HEK293T (cell line): Measurements from ENCODE around the gene TBC1D16.

Experiments
- CTCF ChIA-PET: fragments of 350-600 bp; formaldehyde crosslinking; extraction: SDS; loops from one replicate; lab custom pipeline; 2021; ENCODE audit warnings: antibody characterized with exemption, inconsistent platforms; lab: Yijun Ruan, JAX
- POLR2A ChIA-PET: fragments of 350-600 bp; formaldehyde crosslinking; extraction: SDS; loops from one replicate; lab custom pipeline; 2020; ENCODE audit warnings: antibody characterized with exemption, inconsistent platforms; lab: Yijun Ruan, JAX
- DNase-seq: peaks from one replicate; pipeline ENCODE4 v3.0.0; 2012; ENCODE audit warnings: mixed read lengths; ENCODE audit errors: extremely low spot score
- ARNT ChIP-seq: fragments of 450-650 bp; IDR thresholded peaks from 2 replicates; pipeline ENCODE4 v1.6.1; 2017; ENCODE audit warnings: mild to moderate bottlenecking
- BHLHE40 ChIP-seq: fragments of 450-650 bp; IDR thresholded peaks from 2 replicates; pipeline ENCODE4 v1.6.1; 2016; ENCODE audit warnings: mild to moderate bottlenecking, moderate library complexity, borderline replicate concordance
- CTBP1 ChIP-seq: fragments of 450-650 bp; IDR thresholded peaks from 2 replicates; pipeline ENCODE4 v1.6.1; 2016; ENCODE audit warnings: borderline replicate concordance
- ELF4 ChIP-seq: fragments of 450-650 bp; IDR thresholded peaks from 2 replicates; pipeline ENCODE4 v1.6.1; 2017; ENCODE audit warnings: antibody characterized with exemption
- FOXA1 ChIP-seq: fragments of 450-650 bp; IDR thresholded peaks from 2 replicates; pipeline ENCODE4 v1.6.1; 2016; ENCODE audit warnings: mild to moderate bottlenecking
- FOXK2 ChIP-seq: fragments of 450-650 bp; IDR thresholded peaks from 2 replicates; pipeline ENCODE4 v1.6.1; 2016; ENCODE audit warnings: mild to moderate bottlenecking
- FOXM1 ChIP-seq: fragments of 450-650 bp; IDR thresholded peaks from 2 replicates; pipeline ENCODE4 v1.6.1; 2017; ENCODE audit warnings: mild to moderate bottlenecking, borderline replicate concordance
- HDGF ChIP-seq: fragments of 450-650 bp; IDR thresholded peaks from 2 replicates; pipeline ENCODE4 v1.6.1; 2017; ENCODE audit warnings: antibody characterized with exemption, borderline replicate concordance
- L3MBTL2 ChIP-seq: fragments of 450-650 bp; conservative IDR thresholded peaks from 2 replicates; pipeline ENCODE4 v1.6.1; 2016; ENCODE audit warnings: mild to moderate bottlenecking
- LEF1 ChIP-seq: fragments of 450-650 bp; IDR thresholded peaks from 2 replicates; pipeline ENCODE4 v1.6.1; 2017; ENCODE audit warnings: mild to moderate bottlenecking, borderline replicate concordance
- NFRKB ChIP-seq: fragments of 450-650 bp; IDR thresholded peaks from 2 replicates; pipeline ENCODE4 v1.6.1; 2016; ENCODE audit warnings: mild to moderate bottlenecking, moderate library complexity
- PKNOX1 ChIP-seq: fragments of 450-650 bp; IDR thresholded peaks from 2 replicates; pipeline ENCODE4 v1.6.1; 2016
- SP1 ChIP-seq: fragments of 450-650 bp; IDR thresholded peaks from 2 replicates; pipeline ENCODE4 v1.6.1; 2017
- SUZ12 ChIP-seq: fragments of 450-650 bp; IDR thresholded peaks from 2 replicates; pipeline ENCODE4 v1.6.1; 2016; ENCODE audit warnings: mild to moderate bottlenecking
- TARDBP ChIP-seq: fragments of 450-650 bp; IDR thresholded peaks from 2 replicates; pipeline ENCODE4 v1.6.1; 2016
- ZNF384 ChIP-seq: fragments of 450-650 bp; IDR thresholded peaks from 2 replicates; pipeline ENCODE4 v1.6.1; 2016

TBC1D16 gene

DNA sequence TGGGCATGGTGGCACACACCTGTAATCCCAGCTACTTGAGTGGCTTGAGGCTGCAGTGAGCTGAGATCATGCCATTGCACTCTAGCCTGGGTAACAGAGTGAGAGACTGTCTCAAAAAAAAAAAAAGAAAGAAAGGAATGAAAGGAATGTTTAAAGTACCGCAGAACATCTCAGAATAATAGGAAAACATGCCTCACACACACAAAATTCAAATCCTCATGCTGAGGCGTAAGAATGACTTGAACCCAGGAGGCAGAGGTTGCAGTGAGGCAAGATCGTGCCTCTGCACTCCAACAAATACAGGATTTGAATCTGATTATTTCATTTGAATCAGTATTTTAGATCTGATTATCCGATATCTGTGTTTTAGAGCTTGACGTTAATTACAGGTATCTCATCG lies 44.4 kb upstream of the TBC1D16 start:
- TF ChIP-seq FOXA1 (no peak), PKNOX1 (no peak), ELF4 (no peak), TARDBP (no peak), LEF1 (no peak), ARNT (no peak), NFRKB (no peak), CTBP1 (no peak), HDGF (no peak)
- ChIA-PET CTCF (no interaction called here), POLR2A (no interaction called here)
- DNase-seq = no peak

DNA sequence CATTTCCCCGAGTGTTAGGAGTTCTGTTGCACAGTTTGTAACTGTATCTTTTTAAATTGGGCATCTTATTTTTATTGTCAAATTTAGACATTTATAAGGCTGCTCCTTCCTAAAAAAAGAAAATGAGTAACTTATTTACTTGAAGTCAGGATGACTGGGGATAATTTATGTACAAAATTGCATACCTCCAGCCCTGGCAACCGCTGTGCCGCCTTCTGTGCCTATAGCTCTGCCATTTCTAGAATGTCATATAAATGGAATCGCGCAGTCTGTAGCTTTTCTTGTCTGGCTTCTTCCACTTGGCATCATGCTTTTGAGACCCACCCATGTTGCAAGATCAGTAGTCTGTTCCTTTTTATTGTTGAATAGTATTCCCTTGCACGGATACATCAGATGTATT lies 36.7 kb upstream of the TBC1D16 start:
- no peak for DNase-seq
- TF ChIP-seq BHLHE40 = no peak
- no peak for TF ChIP-seq LEF1
- no peak for TF ChIP-seq CTBP1
- no peak for TF ChIP-seq SP1
- no peak for TF ChIP-seq FOXK2
- TF ChIP-seq L3MBTL2 = no peak
- TF ChIP-seq SUZ12 = no peak
- no peak for TF ChIP-seq ELF4
- TF ChIP-seq FOXA1 = no peak
- no peak for TF ChIP-seq ARNT
- CTCF ChIA-PET = no interaction called here
- POLR2A ChIA-PET = interaction anchor here (1.0 kb wide), 1 partner anchor 64 kb away, joined by 3 read pairs; no protein-coding TSS in a partner anchor

- POLR2A ChIA-PET = interaction anchor here (1.1 kb wide), 1 partner anchor 79 kb away, joined by 4 read pairs; no protein-coding TSS in a partner anchor
- DNase-seq = no peak
- TF ChIP-seq CTBP1 = no peak
- TF ChIP-seq ELF4 = no peak
- TF ChIP-seq PKNOX1 = no peak
- no peak for TF ChIP-seq HDGF
- TF ChIP-seq FOXK2 = no peak
- TF ChIP-seq SUZ12 = no peak
- TF ChIP-seq FOXA1 = no peak
- TF ChIP-seq SP1 = no peak
- no peak for TF ChIP-seq ZNF384
- no peak for TF ChIP-seq FOXM1
- no peak for TF ChIP-seq NFRKB
- no peak for TF ChIP-seq BHLHE40
- CTCF ChIA-PET = interaction anchor here (0.6 kb wide), 1 partner anchor 63 kb away, joined by 3 read pairs; no protein-coding TSS in a partner anchor
Observed at GRCh38 chr17:80071116-80071841, 35.6 kb upstream of the TBC1D16 start.

GRCh38 chr17:80070375-80071115 lies 34.9 kb upstream of the TBC1D16 start:
- CTCF ChIA-PET = interaction anchor here (0.6 kb wide), 1 partner anchor 62 kb away, joined by 3 read pairs; no protein-coding TSS in a partner anchor
- POLR2A ChIA-PET = interaction anchor here (1.1 kb wide), 1 partner anchor 78 kb away, joined by 4 read pairs; no protein-coding TSS in a partner anchor
- TF ChIP-seq FOXK2 (no peak), BHLHE40 (no peak), SP1 (no peak), ELF4 (no peak), CTBP1 (no peak), PKNOX1 (no peak), ZNF384 (no peak), TARDBP (no peak), HDGF (no peak), NFRKB (no peak), L3MBTL2 (no peak), FOXA1 (no peak), LEF1 (no peak), FOXM1 (no peak), ARNT (no peak), SUZ12 (no peak)
- no peak for DNase-seq

- POLR2A ChIA-PET = interaction anchor here (1.6 kb wide), 1 partner anchor 9 kb away, joined by 4 read pairs; no protein-coding TSS in a partner anchor
- CTCF ChIA-PET = interaction anchor here (0.6 to 0.8 kb wide), 2 partner anchors 11 to 58 kb away, joined by 3 read pairs; no protein-coding TSS in a partner anchor
- TF ChIP-seq L3MBTL2 (peak; percentile 55), HDGF (no peak)
- peak; percentile 26 for DNase-seq
Observed at GRCh38 chr17:80068301-80069222, 32.9 kb upstream of the TBC1D16 start.
